HUDEP-2 (cell line): Measurements from ENCODE around the gene SLC2A10.
A peak's percentile ranks its signal among the peaks of the same experiment; 100 is the strongest.

Experiments
- DNase-seq, 76 experiments: peaks; one replicate each; lab custom pipeline; 2025; ENCODE audit not compliant: unreplicated experiment in 76 of 76; lab: John Stamatoyannopoulos, UW

The SLC2A10 gene

GRCh38 chr20:46758929-46759669, 49.6 kb downstream of the SLC2A10 start:
- no peak for DNase-seq

DNA sequence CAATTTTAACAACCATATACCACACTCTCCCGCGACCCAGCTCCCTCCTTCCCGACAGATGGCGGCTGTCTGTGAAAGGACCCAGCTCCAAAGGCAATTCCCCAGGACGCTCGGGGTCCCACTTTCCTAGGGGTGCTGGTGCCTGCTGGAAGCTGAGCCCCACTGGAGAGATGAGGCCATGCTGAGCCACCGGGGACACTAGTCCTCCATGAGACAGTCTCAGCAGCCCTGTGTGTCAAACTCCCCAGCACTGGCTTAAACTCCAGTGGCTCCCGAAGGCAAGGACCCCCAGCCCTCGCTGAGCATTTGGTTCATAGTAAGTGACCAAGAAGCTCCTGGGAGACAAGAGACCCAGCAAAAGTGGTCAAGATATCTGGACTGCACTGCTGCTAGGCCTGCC, 52.1 kb downstream of the SLC2A10 start:
- DNase-seq: no peak

DNA sequence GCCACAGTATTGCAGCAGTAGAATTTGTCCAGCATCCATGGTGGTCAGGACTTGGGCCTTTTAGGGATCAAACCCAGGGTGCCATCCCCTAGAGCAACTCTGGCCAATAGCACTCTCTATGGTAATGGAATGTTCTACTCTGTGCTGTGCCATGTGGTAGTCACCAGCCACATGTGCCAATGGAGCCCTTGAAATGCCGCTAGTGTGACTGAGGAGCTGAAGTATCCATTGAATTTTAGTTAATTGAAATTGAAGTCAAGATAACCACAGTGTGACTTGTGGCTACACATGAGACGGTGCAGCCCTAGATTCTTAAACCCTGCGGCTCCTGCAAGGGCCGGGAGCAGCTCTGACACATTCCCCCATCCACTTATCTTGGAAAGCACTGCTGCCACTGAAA, 54.6 kb downstream of the SLC2A10 start:
- DNase-seq: no peak

GRCh38 chr20:46765506-46766120, 56.2 kb downstream of the SLC2A10 start:
- DNase-seq: no peak

DNA sequence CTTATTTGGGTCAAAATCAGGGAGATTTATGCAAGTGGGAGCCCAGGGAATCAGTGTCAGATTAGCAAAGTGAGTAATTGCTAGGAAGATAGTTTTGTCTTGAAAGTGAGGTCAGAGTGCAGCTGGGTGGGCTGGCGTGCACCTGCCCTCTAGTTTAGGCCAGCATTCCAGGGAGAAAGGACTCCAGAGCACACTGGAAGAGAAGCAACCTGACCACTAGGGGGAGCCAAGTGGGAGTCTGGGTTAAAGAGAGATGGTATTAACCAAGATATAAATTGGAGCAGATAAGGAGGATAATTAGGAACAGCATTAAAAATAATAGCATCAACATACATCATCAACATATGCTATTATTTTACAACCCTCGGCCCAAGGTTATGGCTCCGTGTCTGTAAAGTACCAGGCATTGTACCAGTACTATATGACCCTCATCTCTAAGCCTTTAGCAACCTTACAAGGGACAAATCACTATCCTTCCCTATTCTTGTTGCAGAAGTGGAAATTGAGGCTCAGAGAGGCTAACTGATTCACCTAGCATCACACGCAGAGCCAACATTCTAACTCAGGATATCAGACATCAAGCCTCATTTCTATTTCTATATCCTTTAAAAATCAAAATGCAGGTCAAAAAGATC, 57.8 kb downstream of the SLC2A10 start:
- DNase-seq: peak in 25 of 76 experiments; percentile 2 to 48 (median 14)

DNA sequence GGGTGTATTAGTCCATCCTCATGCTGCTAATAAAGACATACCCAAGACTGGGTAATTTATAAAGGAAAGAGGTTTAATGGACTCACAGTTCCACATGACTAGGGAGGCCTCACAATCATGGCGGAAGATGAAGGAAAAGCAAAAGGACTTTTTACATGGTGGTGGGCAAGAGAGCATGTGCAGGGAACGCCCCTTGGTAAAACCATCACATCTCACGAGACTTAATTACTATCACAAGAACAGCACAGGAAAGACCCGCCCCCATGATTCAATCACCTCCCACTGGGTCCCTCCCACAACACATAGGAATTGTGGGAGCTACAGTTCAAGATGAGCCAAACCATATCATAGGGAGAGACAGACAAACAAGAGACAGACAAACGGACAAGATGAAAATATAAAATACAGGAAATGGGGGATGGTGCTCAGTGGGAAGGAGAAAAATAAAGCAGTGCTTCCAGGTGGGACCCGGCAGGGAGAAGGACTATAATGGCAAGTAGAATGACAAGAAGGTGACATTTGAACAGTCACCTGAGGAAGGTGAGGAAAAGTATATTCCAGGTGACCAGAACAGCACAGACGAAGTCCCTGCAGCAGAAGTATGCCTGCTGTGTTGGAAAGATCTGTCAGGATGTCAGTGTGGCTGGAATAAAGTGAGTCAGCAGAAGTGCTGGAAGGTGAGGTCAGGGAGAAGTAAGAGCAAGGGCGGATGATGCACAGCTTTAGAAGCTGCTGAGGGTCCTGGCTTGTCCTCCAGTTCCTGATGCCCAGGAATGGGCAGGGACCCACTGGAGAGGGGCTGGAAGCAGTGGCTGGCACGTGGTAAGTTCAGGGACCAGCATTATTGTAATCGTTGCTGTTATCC, 61.1 kb downstream of the SLC2A10 start:
- DNase-seq: no peak

DNA sequence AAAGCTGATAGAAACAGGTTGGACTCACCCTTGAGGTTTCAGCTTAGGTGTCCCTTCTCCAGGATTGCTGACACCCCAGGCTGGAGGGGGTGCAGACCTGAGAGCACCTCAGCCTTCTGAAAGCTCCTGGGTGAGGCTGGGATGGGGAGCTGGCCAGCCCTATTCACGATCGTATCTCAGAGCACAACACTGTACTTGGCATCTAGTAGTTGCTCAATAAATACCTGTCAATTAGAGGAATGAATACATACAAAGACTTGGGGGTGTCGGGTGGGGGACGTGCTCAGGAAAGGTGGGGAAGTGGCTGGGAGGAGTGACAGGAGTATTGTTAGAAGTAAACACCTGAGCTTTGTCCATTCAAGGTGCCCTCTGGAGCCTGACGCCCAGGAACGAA, 61.7 kb downstream of the SLC2A10 start:
- DNase-seq: no peak

GRCh38 chr20:46772901-46773300, 63.5 kb downstream of the SLC2A10 start:
- DNase-seq: no peak

- no peak for DNase-seq
Observed at GRCh38 chr20:46773680-46774079, 64.2 kb downstream of the SLC2A10 start.

- DNase-seq: no peak
Observed at GRCh38 chr20:46774236-46774635, 64.8 kb downstream of the SLC2A10 start.

DNA sequence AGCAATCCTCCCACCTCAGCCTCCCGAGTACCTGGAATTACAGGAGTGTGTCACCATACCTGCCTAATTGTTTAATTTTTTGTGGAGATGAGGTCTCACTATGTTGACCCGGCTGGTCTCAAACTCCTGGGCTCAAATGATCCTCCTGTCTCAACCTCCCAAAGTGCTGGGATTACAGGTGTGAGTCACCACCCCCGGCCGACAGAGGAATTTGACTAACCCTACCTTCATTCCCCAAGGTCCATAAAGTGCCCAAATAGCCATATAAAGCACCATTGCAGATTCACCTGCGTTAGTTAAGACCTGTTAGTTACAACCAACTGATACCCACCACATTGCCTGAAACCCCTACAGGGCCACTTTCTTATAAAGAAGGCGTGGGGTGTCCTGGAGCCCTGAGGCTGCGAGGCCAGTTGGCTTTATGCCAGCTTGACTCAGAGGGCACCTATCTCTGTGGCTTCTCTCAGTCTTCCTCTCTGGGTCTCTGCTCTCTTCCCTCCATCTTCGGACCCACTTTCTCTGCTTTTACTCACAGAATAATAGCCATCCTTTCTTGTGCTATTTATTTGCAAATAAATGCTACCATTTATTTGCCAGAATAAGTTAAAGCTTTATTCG, 65.6 kb downstream of the SLC2A10 start:
- no peak for DNase-seq

DNA sequence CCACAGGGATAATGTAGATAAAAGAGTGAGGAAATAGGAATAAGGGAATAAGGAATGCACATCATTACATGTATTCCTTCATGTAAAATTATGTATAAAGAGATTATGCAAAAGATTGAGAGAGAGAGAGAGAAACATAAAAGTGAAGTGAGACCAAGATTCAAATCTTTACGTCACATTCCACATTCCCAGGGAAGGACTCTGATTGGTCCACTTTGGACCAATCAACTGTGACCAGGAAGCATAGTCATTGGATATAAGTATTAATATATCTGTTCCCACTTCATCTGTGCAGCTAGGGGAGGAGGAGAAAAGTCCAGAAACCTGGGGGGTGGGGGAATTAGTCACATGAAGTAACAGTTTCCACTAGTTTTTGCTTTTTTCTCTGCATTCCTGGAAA, 66.4 kb downstream of the SLC2A10 start:
- DNase-seq: no peak

DNA sequence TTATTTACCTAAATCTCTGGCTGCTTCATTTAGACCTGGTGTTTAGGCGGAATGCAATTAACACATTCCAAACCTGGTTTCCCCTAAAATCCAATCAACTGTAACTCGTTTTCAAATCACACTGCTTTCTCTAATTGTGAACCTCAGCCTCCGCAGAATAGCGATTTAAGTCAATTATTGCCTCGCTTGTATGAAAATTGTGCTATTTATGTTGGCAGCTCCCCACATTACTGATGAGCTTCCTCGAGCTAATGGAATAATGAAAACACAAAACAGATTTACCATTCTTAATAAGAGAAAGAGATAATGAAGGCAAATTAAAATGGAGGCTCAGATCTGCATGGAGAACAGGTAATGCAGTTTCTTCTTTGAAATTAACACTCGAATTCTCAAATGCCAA, 67.9 kb downstream of the SLC2A10 start:
- no peak for DNase-seq

DNA sequence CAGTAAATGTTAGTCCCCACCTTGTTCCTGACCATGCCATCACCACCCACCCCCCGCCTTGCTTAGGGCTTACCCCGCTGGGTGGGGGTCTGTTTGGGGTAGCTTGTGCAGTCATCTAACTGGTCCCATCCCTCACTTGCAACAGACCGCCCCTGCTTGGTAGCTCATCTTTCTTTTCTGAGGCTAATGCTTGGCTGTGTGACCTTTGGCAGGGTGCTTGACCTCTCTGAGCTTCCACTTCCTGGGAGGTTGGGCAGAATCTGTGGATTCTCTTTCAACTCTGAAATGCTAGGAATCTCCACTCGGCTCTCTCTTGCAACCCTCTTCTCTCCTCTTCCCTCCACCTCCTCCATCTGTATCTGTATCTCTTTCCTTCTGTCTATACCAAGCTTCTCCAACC, 70.4 kb downstream of the SLC2A10 start:
- no peak for DNase-seq

DNA sequence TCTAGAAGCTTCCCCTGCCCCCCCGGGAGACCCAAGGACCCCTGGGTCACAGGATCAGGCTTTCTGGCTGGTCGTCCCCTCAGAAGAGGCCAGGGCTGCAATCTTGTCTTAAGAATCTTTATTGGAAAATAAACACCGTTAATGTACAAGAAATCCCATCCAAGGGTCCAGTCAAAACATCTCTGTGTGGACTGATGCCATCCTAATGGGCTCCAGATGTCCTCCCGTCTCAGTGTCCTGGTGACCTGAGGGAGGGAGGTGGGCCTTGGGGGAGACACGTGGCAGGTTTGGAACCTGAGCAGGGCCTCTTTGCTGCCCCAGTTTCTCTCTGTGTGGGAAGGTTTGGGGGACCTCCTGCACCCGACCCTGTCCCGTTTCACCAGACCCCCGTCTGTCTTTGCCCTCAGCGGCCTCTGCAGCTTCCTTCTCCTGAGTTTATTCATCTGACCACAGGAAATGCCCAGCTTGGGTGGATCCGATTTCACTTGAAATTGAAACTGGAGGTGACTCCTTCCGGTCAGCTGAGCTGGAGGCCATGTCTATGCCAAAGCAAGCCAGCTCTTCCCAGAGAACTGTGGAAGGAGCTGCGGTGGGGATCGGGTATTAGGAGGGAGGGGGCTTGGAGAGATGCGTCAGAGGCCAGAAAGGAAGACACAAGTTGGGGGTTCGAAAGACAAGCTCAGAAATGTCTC, 75.1 kb downstream of the SLC2A10 start:
- DNase-seq: no peak
